B cell (primary cell): ENCODE results near the gene MAP2K3. TPM values are rescaled to one million over a fixed set of nuclear protein-coding genes. Genes with fewer than 3 reads are reported as not detected.

Experiments
- ATAC-seq: fragments of 200-7000 bp; cut with Tn5 transposase; one replicate; pipeline ENCODE4 v1.10.0; 2021; ENCODE audit warnings: low read depth, mild to moderate bottlenecking, moderate number of reproducible peaks, moderate library complexity
- CTCF ChIA-PET: fragments of 350-600 bp; sonication (Branson Sonifier 250); formaldehyde crosslinking; loops from one replicate; lab custom pipeline; 2021; ENCODE audit warnings: antibody characterized with exemption, inconsistent platforms; lab: Charles Lee
- POLR2A ChIA-PET: fragments of 350-600 bp; sonication (Branson Sonifier 250); formaldehyde crosslinking; loops from one replicate; lab custom pipeline; 2021; ENCODE audit warnings: antibody characterized with exemption; lab: Charles Lee
- DNase-seq: peaks from one replicate; pipeline ENCODE4 v3.0.0; 2013
- H2AFZ ChIP-seq: 2 replicates; pipeline ENCODE4 v1.6.1; 2012; ENCODE audit warnings: mild to moderate bottlenecking, low read depth, low read length; ENCODE audit not compliant: insufficient read depth, poor library complexity, severe bottlenecking
- H3K27ac ChIP-seq, 2 donors: 1 replicate in 1 of 2; 2 replicates in 1 of 2; pipeline ENCODE4 v1.5.1; 2012 to 2013; ENCODE audit warnings: low read length in 2 of 2, mild to moderate bottlenecking in 2 of 2, moderate library complexity in 1 of 2
- H3K27me3 ChIP-seq, 4 experiments: fragments of 200-600 bp in 1 of 4; sonication (generic) in 1 of 4; replicated peaks in 1 of 4; 1 replicate in 2 of 4; 2 replicates in 2 of 4; pipeline versions ENCODE4 v1.6.1 to v1.7.0; 2013 to 2016; ENCODE audit warnings: low read length in 3 of 4, mild to moderate bottlenecking in 2 of 4, mixed read lengths in 1 of 4, moderate library complexity in 1 of 4; ENCODE audit not compliant: insufficient read depth in 4 of 4, control insufficient read depth in 3 of 4; ENCODE audit errors: control extremely low read depth in 1 of 4
- H3K36me3 ChIP-seq, 2 experiments: replicated peaks in 1 of 2; 1 replicate in 1 of 2; 2 replicates in 1 of 2; pipeline versions ENCODE4 v1.6.1 to v1.7.1; 2013; ENCODE audit warnings: low read length in 1 of 2; ENCODE audit not compliant: insufficient read depth in 2 of 2, control insufficient read depth in 1 of 2; ENCODE audit errors: control extremely low read depth in 1 of 2, extremely low read depth in 1 of 2
- H3K4me1 ChIP-seq, 2 donors: fragments of 200-600 bp in 1 of 2; sonication (generic) in 1 of 2; 1 replicate in 1 of 2; 2 replicates in 1 of 2; pipeline versions ENCODE4 v1.5.1 to v1.6.1; 2013 to 2017; ENCODE audit warnings: low read length in 2 of 2; ENCODE audit not compliant: control insufficient read depth in 2 of 2, insufficient read depth in 2 of 2
- H3K4me2 ChIP-seq: replicated peaks from 2 replicates; pipeline ENCODE3; 2012; ENCODE audit warnings: mild to moderate bottlenecking, low read depth, low read length; ENCODE audit not compliant: poor library complexity, severe bottlenecking
- H3K4me3 ChIP-seq, 5 experiments: fragments of 200-600 bp in 1 of 5; sonication (generic) in 1 of 5; 1 replicate in 3 of 5; 2 replicates in 2 of 5; pipeline versions ENCODE4 v1.5.1 to v1.7.0; 2011 to 2016; ENCODE audit warnings: low read length in 4 of 5, mild to moderate bottlenecking in 4 of 5, low read depth in 2 of 5, control low read depth in 1 of 5, moderate library complexity in 1 of 5; ENCODE audit not compliant: insufficient read depth in 1 of 5; ENCODE audit errors: control extremely low read depth in 1 of 5, extremely low read depth in 1 of 5
- H3K79me2 ChIP-seq: fragments of 200-600 bp; sonication (generic); one replicate; pipeline ENCODE4 v1.6.0; 2016; ENCODE audit warnings: low read length; ENCODE audit not compliant: control insufficient read depth, insufficient read depth
- H3K9ac ChIP-seq: fragments of 200-600 bp; sonication (generic); 2 replicates; pipeline ENCODE4 v1.6.1; 2017; ENCODE audit warnings: mild to moderate bottlenecking, low read length, moderate library complexity
- H3K9me3 ChIP-seq, 3 donors: one replicate each; pipeline versions ENCODE4 v1.6.1 to v1.7.1; 2013; ENCODE audit warnings: low read length in 2 of 3; ENCODE audit not compliant: control insufficient read depth in 2 of 3, insufficient read depth in 1 of 3; ENCODE audit errors: control extremely low read depth in 1 of 3
- H4K20me1 ChIP-seq: 2 replicates; pipeline ENCODE4 v1.6.0; 2012; ENCODE audit warnings: mild to moderate bottlenecking, low read length; ENCODE audit not compliant: insufficient read depth, control insufficient read depth, poor library complexity, severe bottlenecking
- H3K27ac Mint-ChIP-seq: one replicate; pipeline ENCODE4 v1.8.0; 2021; ENCODE audit warnings: mixed read lengths
- H3K27me3 Mint-ChIP-seq: one replicate; pipeline ENCODE4 v1.8.0; 2021; ENCODE audit warnings: mixed read lengths
- H3K4me1 Mint-ChIP-seq: one replicate; pipeline ENCODE4 v1.8.0; 2021; ENCODE audit warnings: mixed read lengths
- H3K4me3 Mint-ChIP-seq: one replicate; pipeline ENCODE4 v1.8.0; 2021; ENCODE audit warnings: mixed read lengths
- H3K9me3 Mint-ChIP-seq: one replicate; pipeline ENCODE4 v1.8.0; 2022; ENCODE audit warnings: mixed read lengths; ENCODE audit not compliant: insufficient read depth
- EZH2 ChIP-seq: IDR thresholded peaks from 2 replicates; pipeline ENCODE4 v1.6.1; 2012; ENCODE audit warnings: borderline replicate concordance, low read depth, mild to moderate bottlenecking, moderate library complexity, low read length; ENCODE audit not compliant: insufficient read depth, poor library complexity, severe bottlenecking
- WGBS: methylation state at CpG from one replicate; pipeline ENCODE4 v1.1.5; 2013; ENCODE audit warnings: missing lambda C conversion rate; ENCODE audit not compliant: insufficient coverage; 5-methylcytosine and 5-hydroxymethylcytosine counted together
- intact Hi-C: fragments of 100-400 bp; cut with micrococcal nuclease; formaldehyde crosslinking; loops from one replicate; pipeline ENCODE4 v1.10.0; 2022
- polyA plus RNA-seq: library from polyadenylated mRNA; depleted of rRNA; stranded (reverse); fragments of >200 nt; gene quantifications from 2 replicates; pipeline ENCODE4 v1.2.3, GENCODE V29; 2012
- total RNA-seq, 2 donors: library from RNA; stranded (reverse); fragments of 120-200 nt in 1 of 2; gene quantifications; 1 replicate in 1 of 2; 2 replicates in 1 of 2; pipeline versions ENCODE4 v1.2.3 to v1.2.4, GENCODE V29; 2013 to 2022
- TF ChIP-seq, protein P1 (sequence below): fragments of 200-600 bp; IDR thresholded peaks from one replicate; pipeline ENCODE4 v1.8.0; 2022; ENCODE audit warnings: antibody characterized with exemption, mild to moderate bottlenecking

The MAP2K3 gene
- total and polyA plus RNA-seq, 2 donors (not counting 1 experiment from before 2014, with no cell fraction given) = 61.0 to 118 TPM

DNA sequence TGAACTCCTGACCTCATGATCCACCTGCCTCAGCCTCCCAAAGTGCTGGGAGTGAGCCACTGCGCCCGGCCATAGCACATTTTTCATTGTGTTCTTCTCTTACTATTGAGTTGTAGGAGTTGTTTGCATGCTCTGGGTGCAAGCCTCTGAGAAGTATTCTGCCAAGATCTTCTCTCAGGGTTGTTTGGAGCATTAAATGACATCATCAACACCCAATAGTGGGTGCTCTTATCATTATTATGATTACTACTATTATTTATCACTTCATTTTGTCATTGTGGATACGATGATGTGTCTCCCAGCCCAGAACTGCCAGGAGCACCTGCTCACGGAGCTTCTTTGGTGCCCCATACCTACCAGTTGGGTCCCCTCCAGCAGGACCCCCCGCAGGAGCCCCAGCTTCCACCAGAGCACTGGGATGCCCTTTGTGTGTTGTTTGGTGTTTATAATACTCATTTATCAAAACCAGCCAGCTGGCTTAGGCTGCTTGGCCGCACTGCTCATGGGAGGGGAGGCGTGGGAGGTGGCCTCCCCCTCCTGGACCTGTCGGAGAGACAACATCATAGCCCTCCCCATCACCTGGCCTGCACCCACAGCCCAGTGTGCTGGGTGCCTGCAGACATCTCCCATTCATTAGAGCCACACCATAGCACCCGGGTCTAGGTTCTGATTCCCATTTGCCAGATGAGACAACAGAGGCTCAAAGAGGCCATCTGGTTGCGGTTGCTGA, 12.9 kb upstream of the MAP2K3 start:
- Histone ChIP-seq H3K4me2 (no peak overlapping the region), H3K27ac (no peak overlapping the region), H3K79me2 (no peaks in the 10 kb centered on the region), H3K9ac (no peak overlapping the region), H3K27me3 (no peaks in the 10 kb centered on the region), H4K20me1 (no peaks in the 10 kb centered on the region), H3K9me3 (no peaks in the 10 kb centered on the region), H3K36me3 (no peaks in the 10 kb centered on the region), H3K4me1 (peaks cover 24 to 33% of the 10 kb centered on the region in 2 donors), H3K4me3 (no peak overlapping the region), H2AFZ (no peak overlapping the region)
- Mint-ChIP-seq H3K4me3 (no peak overlapping the region), H3K9me3 (no peaks in the 10 kb centered on the region), H3K27me3 (no peaks in the 10 kb centered on the region), H3K27ac (no peak overlapping the region), H3K4me1 (peaks cover 31% of the 10 kb centered on the region)
- CTCF ChIA-PET = no interaction called here
- intact Hi-C loops = no loop called here
- DNase-seq (no peak), ATAC-seq (no peak)
- WGBS = 91% methylated on average over 4 of the region's 10 CpGs
- POLR2A ChIA-PET = no interaction called here
- TF ChIP-seq, protein P1, sequence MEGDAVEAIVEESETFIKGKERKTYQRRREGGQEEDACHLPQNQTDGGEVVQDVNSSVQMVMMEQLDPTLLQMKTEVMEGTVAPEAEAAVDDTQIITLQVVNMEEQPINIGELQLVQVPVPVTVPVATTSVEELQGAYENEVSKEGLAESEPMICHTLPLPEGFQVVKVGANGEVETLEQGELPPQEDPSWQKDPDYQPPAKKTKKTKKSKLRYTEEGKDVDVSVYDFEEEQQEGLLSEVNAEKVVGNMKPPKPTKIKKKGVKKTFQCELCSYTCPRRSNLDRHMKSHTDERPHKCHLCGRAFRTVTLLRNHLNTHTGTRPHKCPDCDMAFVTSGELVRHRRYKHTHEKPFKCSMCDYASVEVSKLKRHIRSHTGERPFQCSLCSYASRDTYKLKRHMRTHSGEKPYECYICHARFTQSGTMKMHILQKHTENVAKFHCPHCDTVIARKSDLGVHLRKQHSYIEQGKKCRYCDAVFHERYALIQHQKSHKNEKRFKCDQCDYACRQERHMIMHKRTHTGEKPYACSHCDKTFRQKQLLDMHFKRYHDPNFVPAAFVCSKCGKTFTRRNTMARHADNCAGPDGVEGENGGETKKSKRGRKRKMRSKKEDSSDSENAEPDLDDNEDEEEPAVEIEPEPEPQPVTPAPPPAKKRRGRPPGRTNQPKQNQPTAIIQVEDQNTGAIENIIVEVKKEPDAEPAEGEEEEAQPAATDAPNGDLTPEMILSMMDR = no peak
- TF ChIP-seq EZH2 = no peak

DNA sequence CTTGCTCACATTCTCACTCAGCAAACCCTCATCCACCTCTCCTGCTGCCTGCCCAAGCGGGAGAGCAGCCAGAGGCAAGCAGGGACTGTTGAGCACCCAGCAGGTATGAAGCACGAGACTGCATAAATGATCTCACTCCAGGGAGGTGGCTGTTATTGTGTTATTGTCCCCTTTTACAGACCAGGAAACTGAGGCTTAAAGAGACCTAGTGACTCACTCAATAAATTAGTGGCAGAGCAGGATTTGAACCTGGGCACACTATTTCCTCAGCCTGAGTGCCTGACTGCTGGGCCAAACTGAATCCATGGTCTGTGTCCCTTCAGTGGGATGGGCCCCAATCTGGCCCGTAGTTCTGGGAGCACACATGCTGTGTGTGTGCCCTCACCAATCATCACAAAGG, 12.3 kb upstream of the MAP2K3 start:
- Histone ChIP-seq H3K36me3 (no peaks in the 10 kb centered on the region), H3K4me1 (peaks cover 25 to 32% of the 10 kb centered on the region in 2 donors), H4K20me1 (no peaks in the 10 kb centered on the region), H3K4me3 (no peak overlapping the region), H3K27me3 (no peaks in the 10 kb centered on the region), H3K79me2 (peaks cover 4% of the 10 kb centered on the region), H3K9ac (no peak overlapping the region), H3K4me2 (no peak overlapping the region), H3K9me3 (no peaks in the 10 kb centered on the region), H3K27ac (no peak overlapping the region), H2AFZ (no peak overlapping the region)
- ChIA-PET POLR2A (interaction anchor here (0.6 kb wide), 1 partner anchor 140 kb away, joined by 8 read pairs; no protein-coding TSS in a partner anchor), CTCF (no interaction called here)
- DNase-seq (no peak), ATAC-seq (no peak)
- no peak overlapping the region for H3K27ac Mint-ChIP-seq
- intact Hi-C loops = no loop called here
- no peaks in the 10 kb centered on the region for H3K9me3 Mint-ChIP-seq
- peaks cover 29% of the 10 kb centered on the region for H3K4me1 Mint-ChIP-seq
- 100% methylated on average over 1 of the region's 3 CpGs for WGBS
- no peak overlapping the region for H3K4me3 Mint-ChIP-seq
- TF ChIP-seq, protein P1 = no peak
- no peak for TF ChIP-seq EZH2
- no peaks in the 10 kb centered on the region for H3K27me3 Mint-ChIP-seq
